Erythroblast (primary cell): Measurements from ENCODE around the gene NHS.

Source experiments
- GATA1 ChIP-seq: IDR thresholded peaks from 2 replicates; pipeline ENCODE4 v1.6.1; 2011; ENCODE audit warnings: low read depth, mild to moderate bottlenecking, control low read depth, low read length, moderate library complexity
- POLR2A ChIP-seq: IDR thresholded peaks from 2 replicates; pipeline ENCODE4 v1.6.1; 2011; ENCODE audit warnings: mild to moderate bottlenecking, low read length

- TF ChIP-seq POLR2A = no peak
- TF ChIP-seq GATA1 = no peak
Measured at GRCh38 chrX:17413228-17413627, 38.2 kb downstream of the NHS start.
